ENCODE results near the gene SAC3D1.

DNA sequence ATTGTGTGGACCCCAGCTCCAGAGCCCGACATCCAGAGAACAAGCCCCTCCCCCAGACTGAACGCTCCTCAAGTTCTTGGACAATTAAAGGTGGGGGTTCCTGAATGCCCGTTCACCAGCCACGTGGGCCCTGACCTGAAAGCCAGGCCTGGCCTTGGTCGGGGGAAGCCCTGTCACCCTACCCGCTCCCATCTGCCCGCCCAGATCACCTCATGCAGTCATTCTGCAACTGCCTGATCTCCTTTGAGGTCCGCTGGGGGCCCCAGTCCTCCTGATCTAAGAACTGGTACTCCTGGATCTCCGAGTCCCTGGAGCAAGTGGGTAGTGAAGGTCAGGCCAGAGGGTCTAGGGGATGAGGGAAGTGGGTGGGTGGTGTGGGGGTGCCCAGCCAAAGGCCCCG is 26.4 kb downstream of the SAC3D1 start:
- TF ChIP-seq POLR2A (IDR thresholded peaks at IDR 0.05) (no peak), CTCF (IDR thresholded peaks at IDR 0.05) (no peak), POLR2AphosphoS5 (IDR thresholded peaks at IDR 0.05) (no peak), EP300 (IDR thresholded peaks at IDR 0.05) (no peak)
